Left cardiac atrium (tissue), 4 donors: Measurements from ENCODE around the gene PRR9. TPM values are rescaled to one million over a fixed set of nuclear protein-coding genes. Genes with fewer than 3 reads are reported as not detected.
"Not testable (repeated sequence)": the region's sequence is repeated elsewhere in the genome, so short reads cannot be mapped to it uniquely, and the experiment has no call there.

ENCODE experiments used
- ATAC-seq, 2 donors: fragments of 200-7000 bp; cut with Tn5 transposase; one replicate each; pipeline ENCODE4 v1.9.1; 2020; ENCODE audit warnings: mild to moderate bottlenecking in 2 of 2, moderate library complexity in 2 of 2
- DNase-seq: peaks from one replicate; pipeline ENCODE4 v3.0.0-alpha.2; 2020
- intact Hi-C, 2 donors: fragments of 100-400 bp; cut with DNase I; formaldehyde crosslinking; loops; one replicate each; pipeline versions ENCODE4 v1.14.1 to v1.15.1; 2022 to 2023
- total RNA-seq, 2 donors: library from RNA; stranded (reverse); fragmentation: NEBNext Ultra II Directional; extraction: Animal tissue kit (Norgen Biotek cat#: 25700); gene quantifications; one replicate each; pipeline ENCODE4 v1.2.1, GENCODE V29; 2021
- donor health status: DM: no; HTN: yes; CAD: no.
- donor health status: DM: no; HTN: yes; CAD: no; lungs with severe emphysema.
- donor health status: DM: yes; HTN: yes; CAD: no.
- donor health status: Dilated cardiomyopathy.

Gene PRR9
- total RNA-seq, 2 donors from 2014 or later = not detected

GRCh38 chr1:153227810-153228209 lies 10.4 kb downstream of the PRR9 start:
- ATAC-seq = no peak
- intact Hi-C loops = loop anchor here in 1 of 2 donors (10.0 kb wide), 1 partner anchor 353 kb away; the partner anchor contains the start of gene SMCP
- DNase-seq = no peak

DNA sequence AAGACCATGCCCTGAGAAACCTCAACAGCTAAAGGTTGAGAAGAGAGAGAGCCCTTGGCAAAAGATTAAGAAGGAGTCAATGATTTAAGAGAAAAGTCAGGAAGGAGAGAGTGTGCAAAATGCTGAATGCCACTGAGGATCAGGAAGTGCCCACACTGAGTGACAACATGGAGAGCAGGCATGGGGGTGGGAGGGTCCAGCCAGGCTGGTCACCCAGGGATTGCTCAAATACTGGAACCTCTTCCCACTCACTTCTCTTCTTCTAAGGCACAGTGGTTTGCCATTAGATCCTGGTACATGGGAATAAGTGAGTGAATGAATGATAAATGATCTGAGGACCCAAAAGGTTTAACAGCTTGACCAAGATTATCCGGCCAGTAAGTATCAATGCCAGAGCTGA lies 11.1 kb downstream of the PRR9 start:
- intact Hi-C loops = loop anchor here in 1 of 2 donors (10.0 kb wide), 1 partner anchor 354 kb away; the partner anchor contains the start of gene SMCP
- ATAC-seq = no peak
- no peak for DNase-seq

GRCh38 chr1:153229076-153229829 lies 11.9 kb downstream of the PRR9 start:
- DNase-seq = not testable (repeated sequence)
- ATAC-seq = peak in 1 of 2 donors; percentile 52
- intact Hi-C loops = loop anchor here in 1 of 2 donors (10.0 kb wide), 1 partner anchor 354 kb away; the partner anchor contains the start of gene SMCP

- intact Hi-C loops = no loop called here
- DNase-seq = no peak
- ATAC-seq = no peak
These were observed 14.0 kb downstream of the PRR9 start for GRCh38 chr1:153231363-153231762.

GRCh38 chr1:153231785-153232184 lies 14.4 kb downstream of the PRR9 start:
- ATAC-seq = peak in 1 of 2 donors; percentile 53
- intact Hi-C loops = no loop called here
- DNase-seq = no peak

DNA sequence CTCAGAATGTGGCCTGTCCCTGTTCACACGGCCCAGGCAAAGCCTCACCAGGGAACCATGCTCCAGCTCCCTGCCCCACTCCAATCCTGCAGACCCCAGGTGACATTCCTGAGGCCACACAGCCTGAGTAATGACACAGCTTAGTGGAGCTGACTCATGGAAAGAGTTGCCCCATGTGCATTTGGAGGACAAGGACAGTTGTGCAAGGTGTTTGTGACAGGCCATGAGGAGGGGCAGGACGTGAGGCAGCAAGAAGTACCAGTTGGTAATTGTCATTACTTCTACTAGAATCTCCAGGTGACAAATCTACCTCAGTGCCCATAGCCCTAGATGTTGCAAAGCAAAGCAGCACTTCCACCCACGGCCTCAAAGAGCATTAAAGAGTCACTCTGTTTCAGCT lies 15.2 kb downstream of the PRR9 start:
- ATAC-seq (no peak), DNase-seq (no peak)
- intact Hi-C loops = no loop called here

GRCh38 chr1:153233448-153233847 lies 16.1 kb downstream of the PRR9 start:
- intact Hi-C loops = no loop called here
- DNase-seq (no peak), ATAC-seq (no peak)

- intact Hi-C loops = no loop called here
- ATAC-seq (no peak), DNase-seq (no peak)
These were observed 21.1 kb downstream of the PRR9 start for GRCh38 chr1:153238527-153238926.

DNA sequence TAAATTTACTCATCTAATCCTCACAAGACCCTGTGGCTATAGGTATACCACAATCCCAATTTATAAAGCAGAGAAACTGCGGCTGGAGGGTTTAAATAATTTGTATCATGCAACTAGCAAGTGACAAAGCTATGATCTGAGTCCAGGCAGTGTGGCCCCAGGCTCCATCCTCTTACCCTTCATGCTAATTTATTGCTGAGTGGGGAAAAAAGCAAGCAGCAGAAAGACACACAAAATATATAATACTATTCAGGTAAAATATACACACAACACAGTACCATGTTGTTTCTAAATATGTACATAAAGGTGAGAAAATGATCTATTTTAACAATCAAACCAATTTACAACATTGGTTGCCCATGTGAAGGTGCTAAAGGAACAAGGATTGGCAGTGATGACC lies 24.8 kb downstream of the PRR9 start:
- DNase-seq (no peak), ATAC-seq (no peak)
- intact Hi-C loops = no loop called here

GRCh38 chr1:153245466-153245865 lies 28.1 kb downstream of the PRR9 start:
- no peak for DNase-seq
- no peak for ATAC-seq
- intact Hi-C loops = no loop called here

DNA sequence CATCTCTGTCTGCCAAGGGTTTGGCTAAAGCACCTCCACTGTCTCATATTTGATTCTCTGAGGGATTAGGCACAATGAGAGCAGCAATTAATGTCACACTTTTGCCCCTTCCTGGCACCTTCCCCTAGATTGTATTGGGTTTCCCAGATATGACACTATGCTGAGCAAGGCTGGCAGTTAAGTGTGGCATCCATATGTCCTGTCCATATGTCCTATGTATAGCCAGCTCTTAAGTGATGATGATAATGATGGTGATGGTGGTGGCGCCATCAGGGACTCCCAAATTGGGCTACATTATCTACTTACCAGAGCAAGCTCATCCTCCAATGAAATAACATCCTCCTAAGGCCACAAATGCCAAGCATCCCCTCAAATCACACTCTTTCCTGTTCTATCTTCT lies 28.6 kb downstream of the PRR9 start:
- intact Hi-C loops = no loop called here
- ATAC-seq (no peak), DNase-seq (no peak)

DNA sequence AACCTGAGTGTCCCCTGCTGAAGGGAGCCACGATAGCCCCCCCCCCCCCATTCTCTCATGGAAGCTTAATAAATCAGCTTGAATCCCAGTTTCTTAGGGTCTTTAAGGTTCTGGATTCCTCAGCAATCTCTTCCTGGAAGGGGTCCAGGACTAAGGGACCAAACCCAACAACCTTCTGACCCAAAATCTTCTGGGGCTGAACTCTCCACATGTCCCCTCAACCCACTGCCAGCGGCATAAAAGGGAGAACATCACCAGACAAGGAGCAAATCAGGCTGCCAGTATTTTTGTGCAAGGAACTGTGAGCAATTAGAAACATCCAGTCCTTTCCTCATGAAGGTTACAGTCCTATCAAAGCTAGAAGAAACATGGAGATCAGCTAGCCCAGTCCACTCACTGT lies 29.4 kb downstream of the PRR9 start:
- intact Hi-C loops = no loop called here
- no peak for ATAC-seq
- no peak for DNase-seq

DNA sequence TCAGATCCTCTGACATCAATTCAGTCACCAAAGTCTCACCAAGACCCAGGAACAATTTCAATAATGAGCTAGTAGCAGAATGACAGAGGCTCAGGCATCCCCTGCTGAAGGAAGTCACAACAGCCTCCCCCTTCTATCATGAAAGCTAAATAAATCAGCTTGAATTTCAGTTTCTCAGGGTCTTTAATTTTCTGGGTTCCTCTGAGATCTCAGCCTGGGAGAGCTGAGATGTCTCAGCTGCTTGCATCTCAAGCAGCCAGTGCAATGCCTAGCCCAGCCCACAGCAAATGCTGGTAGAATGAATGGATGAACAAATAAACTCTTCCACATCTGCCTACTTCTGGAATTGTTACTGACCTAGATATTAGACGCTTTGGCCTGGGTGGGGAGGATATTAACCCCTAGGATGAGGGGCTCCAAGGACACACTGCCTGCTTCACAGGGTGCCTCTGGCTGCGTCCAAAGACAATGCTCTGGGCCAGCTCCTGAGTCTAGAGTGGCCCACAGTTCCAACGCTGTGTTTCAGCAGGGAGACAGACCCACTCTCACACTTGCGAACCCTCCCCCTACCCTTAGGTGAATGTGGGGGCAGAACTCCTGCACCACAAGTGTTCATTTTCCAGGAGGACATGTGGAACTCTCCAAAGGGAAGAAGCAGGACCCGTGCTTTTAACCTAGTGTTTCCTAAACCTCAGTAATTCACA lies 30.9 kb downstream of the PRR9 start:
- no peak for DNase-seq
- intact Hi-C loops = no loop called here
- ATAC-seq = no peak

DNA sequence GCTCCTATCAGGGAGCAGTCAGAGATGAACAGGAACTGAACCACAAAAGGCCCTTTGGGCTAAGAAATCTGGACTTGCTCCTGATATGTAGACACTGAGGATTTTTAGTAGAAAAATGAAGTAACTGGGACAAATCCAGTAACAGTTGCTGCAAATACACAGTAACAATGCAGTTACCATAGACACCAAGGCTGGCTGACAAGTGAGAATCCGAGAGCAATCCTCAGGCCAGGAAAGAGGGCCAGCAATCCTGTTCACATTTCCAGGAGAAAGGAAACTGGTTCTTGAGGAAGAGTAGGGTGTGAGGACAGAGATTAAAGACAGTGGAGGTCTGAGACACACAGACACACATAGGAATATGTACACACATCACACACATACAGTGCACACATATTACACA lies 32.8 kb downstream of the PRR9 start:
- DNase-seq (no peak), ATAC-seq (no peak)
- intact Hi-C loops = no loop called here

DNA sequence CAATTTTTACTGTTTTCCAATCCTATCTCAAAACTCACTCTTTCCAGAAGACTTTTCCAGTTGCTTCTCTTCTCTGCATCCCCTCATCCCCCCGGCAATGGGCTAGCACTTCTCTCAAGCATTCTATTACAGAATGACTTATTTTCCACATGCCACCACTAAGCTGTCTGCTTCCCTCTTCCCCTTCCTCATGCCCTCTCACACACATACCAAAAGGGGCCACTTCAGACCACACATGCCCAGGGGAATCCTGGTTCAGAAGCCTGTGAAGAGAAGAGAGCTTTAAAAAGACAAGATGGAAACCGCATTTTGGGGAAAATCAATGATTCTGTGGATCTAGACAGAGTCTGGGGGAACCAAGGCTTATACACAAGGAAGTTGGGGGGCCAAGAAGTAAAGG lies 33.7 kb downstream of the PRR9 start:
- DNase-seq = no peak
- ATAC-seq = no peak
- intact Hi-C loops = no loop called here

DNA sequence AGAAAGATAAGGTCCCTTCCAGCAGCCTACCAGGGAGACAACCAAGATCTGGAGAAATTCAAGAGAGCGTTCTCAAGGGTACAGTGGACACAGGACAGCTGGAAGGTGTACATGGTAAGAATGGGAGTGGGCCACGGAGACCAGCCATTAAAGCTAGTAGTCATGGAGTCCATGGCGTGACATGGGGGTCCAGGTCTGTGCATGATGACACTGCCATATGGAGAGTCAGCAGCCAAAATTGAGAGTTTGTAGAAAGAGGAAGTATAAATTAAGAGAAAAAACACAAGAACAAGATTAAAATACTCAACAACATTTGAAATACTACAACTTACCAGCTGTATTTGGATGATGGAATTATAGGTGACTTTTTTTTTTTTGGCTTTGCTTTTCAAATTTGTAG lies 34.2 kb downstream of the PRR9 start:
- DNase-seq (no peak), ATAC-seq (no peak)
- intact Hi-C loops = no loop called here

DNA sequence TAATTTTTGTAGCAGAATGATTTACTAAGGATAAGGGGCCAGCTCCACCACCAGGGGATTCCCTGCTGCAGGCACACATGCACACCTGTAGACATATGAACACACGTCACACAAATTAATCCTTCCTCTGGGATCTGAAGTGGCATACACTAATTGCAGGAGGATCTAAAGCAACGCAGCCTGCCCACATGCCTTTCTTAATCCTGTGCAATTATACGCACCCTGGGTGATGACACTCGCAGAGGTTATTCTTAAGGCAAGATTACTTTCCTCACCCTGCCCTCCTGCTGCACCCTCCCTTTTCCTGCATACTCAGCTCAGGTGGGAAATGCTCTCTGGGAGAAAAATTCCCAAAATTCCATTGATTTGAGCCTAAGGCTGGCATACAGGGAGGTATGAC lies 34.6 kb downstream of the PRR9 start:
- intact Hi-C loops = no loop called here

DNA sequence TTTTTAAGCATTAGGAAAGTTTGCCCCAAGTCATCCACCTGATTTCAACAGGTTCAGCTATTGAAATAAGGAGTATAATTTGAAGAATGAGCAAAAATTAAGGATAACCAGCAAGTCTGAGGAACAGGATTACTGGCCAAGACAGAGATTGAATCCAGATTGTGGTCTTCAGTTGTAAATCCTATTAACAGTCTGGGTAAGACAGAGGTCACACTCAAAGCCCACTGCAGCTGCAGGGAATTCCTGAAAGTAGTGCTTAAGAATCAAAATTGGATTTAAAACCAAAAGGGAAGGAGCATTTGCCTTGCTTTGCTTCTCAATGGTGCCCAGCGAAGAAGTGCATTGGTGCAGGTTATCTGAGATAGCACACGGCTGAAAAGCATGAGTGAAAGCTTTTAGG lies 35.7 kb downstream of the PRR9 start:
- DNase-seq = no peak
- no peak for ATAC-seq
- intact Hi-C loops = no loop called here

More for the DNA sequence above, 34.6 kb downstream of the PRR9 start:
- ATAC-seq (no peak), DNase-seq (no peak)

DNA sequence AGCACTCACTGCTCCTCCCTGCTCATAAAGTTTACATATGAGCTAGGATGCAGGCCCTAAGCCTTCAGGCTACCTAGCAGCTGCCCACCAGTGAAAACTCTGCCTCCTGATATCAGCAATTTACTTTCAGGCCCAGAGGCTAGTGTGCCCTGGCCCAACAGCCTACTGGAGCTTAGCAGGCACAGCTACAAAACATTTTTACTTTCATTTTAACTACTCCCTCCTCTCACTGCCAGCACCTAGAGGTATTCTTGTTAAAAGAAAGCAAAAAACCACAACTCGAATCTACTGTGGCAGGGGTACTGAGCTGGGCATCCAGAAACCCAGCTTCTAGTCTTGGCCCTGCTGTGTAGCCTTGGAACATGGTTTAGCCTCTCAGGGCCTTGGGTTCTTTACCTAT lies 36.3 kb downstream of the PRR9 start:
- intact Hi-C loops = no loop called here
- ATAC-seq (no peak), DNase-seq (no peak)

DNA sequence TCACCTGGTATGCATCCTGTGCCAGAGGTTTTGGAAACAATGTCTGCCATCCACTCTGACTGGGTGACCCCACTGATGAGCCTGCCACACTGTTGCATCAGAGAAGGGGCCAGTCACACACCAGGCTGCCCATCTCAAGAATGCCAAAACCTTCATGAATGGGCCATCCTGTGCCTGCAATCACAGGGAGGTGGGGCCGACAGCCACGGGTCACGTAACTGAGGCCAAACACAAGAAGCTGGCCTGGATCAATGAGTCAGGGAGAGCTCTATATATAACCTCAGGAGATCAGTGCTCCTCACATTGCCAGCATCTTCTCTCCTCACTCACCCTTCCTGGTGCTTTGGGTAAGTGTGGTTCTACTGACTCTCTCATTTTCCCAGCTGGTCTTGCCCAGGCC lies 42.0 kb downstream of the PRR9 start, which contains the start of gene LORICRIN:
TSS of gene LORICRIN (plus strand) at position 301 of the 400 bp plus-strand sequence. CDS start 1,263 bp downstream, outside the sequence.
- intact Hi-C loops = no loop called here
- ATAC-seq (no peak), DNase-seq (no peak)
